Hair follicle dermal papilla cell (primary cell): Measurements from ENCODE around the gene CASQ2. TPM values are rescaled to one million over a fixed set of nuclear protein-coding genes. Genes with fewer than 3 reads are reported as not detected.

ENCODE experiments used
- total RNA-seq: library from RNA; depleted of rRNA; stranded (reverse); fragments of >200 nt; gene quantifications from 2 replicates; pipeline ENCODE4 v1.2.3, GENCODE V29; 2012

CASQ2 gene
- total RNA-seq: not detected in 2 replicates

DNA sequence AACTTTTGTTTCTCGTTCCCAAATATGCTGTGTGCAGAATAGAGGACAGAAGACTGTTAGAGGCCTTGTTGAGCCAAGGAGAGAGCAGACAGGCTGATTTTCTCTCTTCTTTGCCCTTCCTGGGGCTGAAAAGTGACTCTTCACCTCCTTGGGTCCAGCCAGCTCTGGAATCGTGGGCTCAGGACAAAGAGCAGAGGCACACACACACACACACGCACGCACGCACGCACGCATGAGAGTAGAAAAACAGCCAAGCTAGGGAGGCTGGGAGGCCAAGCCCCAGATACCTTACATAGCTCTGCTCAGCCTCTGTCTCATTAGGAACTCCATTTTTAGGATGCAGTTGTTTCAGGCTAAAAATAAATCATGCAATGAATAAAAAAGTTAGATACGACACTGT is at the start of gene CASQ2:
Gene CASQ2, minus strand, starts transcription at position 166 of the 400 bp plus-strand sequence. CDS start 173 bp downstream, outside the sequence.

Other genes starting within 250 kb of the CASQ2 start
- 14.1 and 14.3 TPM in 2 replicates for gene VANGL1, start 126.7 kb downstream of the CASQ2 start, total RNA-seq
- gene NHLH2, start 72.4 kb upstream of the CASQ2 start, total RNA-seq: not detected in 2 replicates
- 22.3 and 27.4 TPM in 2 replicates for gene SLC22A15, start 207.8 kb upstream of the CASQ2 start, total RNA-seq